ENCODE data around the gene TBC1D4. TPM values are rescaled to one million over a fixed set of nuclear protein-coding genes. Genes with fewer than 3 reads are reported as not detected.

The TBC1D4 gene
- total RNA-seq, 1 donor from 2014 or later = 26.1 TPM

DNA sequence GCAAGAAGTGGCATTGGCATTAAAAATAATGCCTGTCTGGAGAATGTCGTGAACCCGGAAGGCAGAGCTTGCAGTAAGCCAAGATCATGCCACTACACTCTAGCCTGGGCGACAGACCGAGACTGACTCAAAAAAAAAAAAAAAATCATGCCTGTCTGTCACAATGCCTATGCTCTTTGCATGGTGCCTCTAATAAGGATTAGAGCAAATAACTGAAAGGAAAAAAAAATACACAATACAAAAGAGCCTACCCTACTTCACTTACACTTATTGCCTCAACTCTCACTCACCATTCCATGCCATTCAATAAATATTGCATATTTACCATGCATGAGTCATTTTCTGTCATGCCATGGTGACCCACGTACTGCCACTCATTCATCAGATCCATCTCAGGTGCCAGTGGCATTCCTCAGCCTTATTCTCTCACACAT lies 49.1 kb downstream of the TBC1D4 start:
- DNase-seq (no peak), ATAC-seq (peak; percentile 39)
- H3K4me3 ChIP-seq = no peak overlapping the region
- intact Hi-C loops (cut with DNase I) = no loop called here
- TF ChIP-seq CTCF (IDR thresholded peaks at IDR 0.05) = no peak
- peaks cover 4% of the 10 kb centered on the region for H3K4me1 ChIP-seq
- no peaks in the 10 kb centered on the region for H3K36me3 ChIP-seq
- no peaks in the 10 kb centered on the region for H3K9me3 ChIP-seq
- H3K27me3 ChIP-seq = no peaks in the 10 kb centered on the region
- H3K27ac ChIP-seq = no peak overlapping the region

DNA sequence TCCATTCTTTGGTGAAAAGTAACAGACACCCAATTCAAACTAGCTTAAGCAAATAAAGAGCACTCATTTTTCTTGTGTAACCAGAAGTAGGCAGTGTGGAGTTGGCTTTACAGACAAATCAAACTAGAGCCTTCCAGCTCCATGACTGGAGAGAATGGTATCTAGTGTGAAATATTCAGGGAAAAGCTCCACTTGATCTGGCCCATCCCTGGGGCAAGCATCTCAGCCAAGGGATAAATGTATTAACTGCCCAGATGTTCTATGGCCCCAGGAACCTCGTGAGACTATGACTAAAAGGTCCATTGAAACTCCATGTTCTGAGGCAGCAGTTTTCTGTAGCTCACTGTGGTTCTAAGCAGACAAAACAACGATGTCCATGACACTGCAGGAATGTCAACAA lies 49.9 kb downstream of the TBC1D4 start:
- TF ChIP-seq CTCF (IDR thresholded peaks at IDR 0.05) = no peak
- H3K9me3 ChIP-seq = no peaks in the 10 kb centered on the region
- DNase-seq (no peak), ATAC-seq (peak; percentile 31)
- H3K27me3 ChIP-seq = no peaks in the 10 kb centered on the region
- H3K4me1 ChIP-seq = peaks cover 4% of the 10 kb centered on the region
- H3K4me3 ChIP-seq = no peak overlapping the region
- no peaks in the 10 kb centered on the region for H3K36me3 ChIP-seq
- H3K27ac ChIP-seq = no peak overlapping the region
- intact Hi-C loops (cut with DNase I) = no loop called here

DNA sequence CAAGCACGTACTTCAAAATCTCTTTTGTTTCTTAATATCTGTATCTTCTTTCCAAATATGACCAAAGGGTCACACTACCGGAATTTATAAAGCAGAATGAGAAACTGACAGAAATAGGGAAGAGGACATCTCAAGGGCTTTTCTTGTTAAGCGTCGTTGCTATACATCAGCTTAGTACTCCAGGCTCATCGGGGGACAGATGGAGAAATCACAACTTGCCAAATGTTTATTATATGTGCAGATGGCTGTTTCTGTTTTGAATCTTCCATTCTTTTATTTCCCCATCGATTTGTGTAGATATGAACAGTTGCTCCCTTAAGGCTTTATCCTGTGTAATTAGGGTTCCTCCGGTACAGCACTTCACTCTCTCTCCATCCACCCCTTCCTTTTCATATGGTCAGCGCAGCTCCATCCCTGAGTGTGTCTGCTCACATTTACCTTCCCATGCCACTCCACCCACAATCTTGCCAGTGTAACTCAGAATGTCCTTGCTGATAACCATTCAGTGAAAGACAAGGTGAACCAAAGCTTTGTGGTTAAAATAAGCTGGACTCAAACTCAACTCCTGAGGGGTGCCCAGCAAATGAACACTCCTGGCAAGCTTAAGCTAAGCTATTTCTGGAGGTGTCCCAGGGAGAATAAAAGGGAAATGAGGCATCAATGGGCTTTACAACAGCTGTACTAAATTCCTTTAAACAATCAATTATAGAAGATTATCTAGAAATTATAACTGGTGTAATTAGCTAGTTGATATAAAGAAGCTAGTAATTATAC lies 51.3 kb downstream of the TBC1D4 start:
- Histone ChIP-seq H3K9me3 (no peaks in the 10 kb centered on the region), H3K27ac (no peak overlapping the region), H3K4me1 (peaks cover 4% of the 10 kb centered on the region), H3K4me3 (no peak overlapping the region), H3K36me3 (no peaks in the 10 kb centered on the region), H3K27me3 (no peaks in the 10 kb centered on the region)
- ATAC-seq (no peak), DNase-seq (no peak)
- intact Hi-C loops (cut with DNase I) = no loop called here
- TF ChIP-seq CTCF (IDR thresholded peaks at IDR 0.05) = no peak

DNA sequence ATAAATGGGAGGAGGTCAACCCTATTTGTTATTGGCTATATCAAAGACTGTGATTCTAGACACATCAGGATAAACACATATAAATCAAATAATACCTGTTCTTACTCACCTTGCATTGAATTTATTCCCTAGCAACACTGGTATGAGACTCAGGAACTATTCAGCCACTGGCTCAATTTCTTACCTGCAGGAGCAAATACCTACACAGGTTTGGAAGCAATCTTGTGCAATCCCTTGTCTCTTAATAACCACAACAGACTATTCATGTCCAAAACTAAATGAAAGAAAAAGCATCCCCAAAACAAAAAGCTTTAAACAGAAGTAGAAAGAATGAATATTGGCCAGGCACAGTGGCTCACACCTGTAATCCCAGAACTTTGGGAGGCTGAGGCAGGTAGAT lies 55.5 kb downstream of the TBC1D4 start:
- no peaks in the 10 kb centered on the region for H3K9me3 ChIP-seq
- no peak overlapping the region for H3K4me3 ChIP-seq
- no peaks in the 10 kb centered on the region for H3K36me3 ChIP-seq
- H3K4me1 ChIP-seq = peaks cover 5% of the 10 kb centered on the region
- H3K27me3 ChIP-seq = no peaks in the 10 kb centered on the region
- intact Hi-C loops (cut with DNase I) = no loop called here
- no peak for DNase-seq
- no peak for ATAC-seq
- H3K27ac ChIP-seq = no peak overlapping the region
- TF ChIP-seq CTCF (IDR thresholded peaks at IDR 0.05) = no peak

- Histone ChIP-seq H3K36me3 (no peaks in the 10 kb centered on the region), H3K27me3 (no peaks in the 10 kb centered on the region), H3K4me3 (no peak overlapping the region), H3K27ac (no peak overlapping the region), H3K4me1 (peaks cover 5% of the 10 kb centered on the region), H3K9me3 (no peaks in the 10 kb centered on the region)
- intact Hi-C loops (cut with DNase I) = no loop called here
- ATAC-seq (no peak), DNase-seq (no peak)
- TF ChIP-seq CTCF (IDR thresholded peaks at IDR 0.05) = no peak
Observed at GRCh38 chr13:75425216-75426009, 56.6 kb downstream of the TBC1D4 start.
